HuH-7.5 (cell line): ENCODE results near the gene PACC1.
A peak's percentile ranks its signal among the peaks of the same experiment; 100 is the strongest.

ENCODE experiments used
- DNase-seq: peaks from one replicate; pipeline ENCODE4 v3.0.0; 2011; ENCODE audit warnings: low spot score

Gene PACC1

DNA sequence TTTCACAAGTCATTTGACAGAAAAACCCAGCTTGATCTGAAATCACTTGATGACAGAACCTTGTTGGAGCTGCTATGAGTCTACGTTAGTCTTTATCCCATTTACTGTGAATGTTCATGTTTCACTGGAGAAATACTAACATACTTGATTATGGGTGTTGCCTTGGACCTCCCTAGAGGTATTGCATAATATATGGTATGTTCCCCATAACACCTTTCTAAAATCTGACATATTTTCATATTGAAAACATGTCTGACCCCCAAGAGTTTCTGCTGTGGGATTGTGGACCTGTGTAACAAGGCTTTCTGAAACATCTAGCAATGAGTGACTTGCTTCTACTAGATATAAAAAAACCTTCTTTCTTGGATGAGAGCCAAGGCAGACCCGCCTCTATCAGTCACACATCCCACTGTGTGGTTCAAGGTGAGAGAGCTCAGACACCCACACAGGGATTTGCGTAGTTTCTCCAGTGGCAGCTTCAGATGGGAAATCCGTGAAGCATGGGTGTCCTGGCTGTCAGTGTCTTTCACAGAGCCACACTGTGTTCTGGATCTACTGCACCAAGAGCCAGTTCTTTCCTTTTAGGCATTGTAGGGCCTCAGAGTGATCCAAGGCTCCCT, 22.6 kb upstream of the PACC1 start:
- no peak for DNase-seq

DNA sequence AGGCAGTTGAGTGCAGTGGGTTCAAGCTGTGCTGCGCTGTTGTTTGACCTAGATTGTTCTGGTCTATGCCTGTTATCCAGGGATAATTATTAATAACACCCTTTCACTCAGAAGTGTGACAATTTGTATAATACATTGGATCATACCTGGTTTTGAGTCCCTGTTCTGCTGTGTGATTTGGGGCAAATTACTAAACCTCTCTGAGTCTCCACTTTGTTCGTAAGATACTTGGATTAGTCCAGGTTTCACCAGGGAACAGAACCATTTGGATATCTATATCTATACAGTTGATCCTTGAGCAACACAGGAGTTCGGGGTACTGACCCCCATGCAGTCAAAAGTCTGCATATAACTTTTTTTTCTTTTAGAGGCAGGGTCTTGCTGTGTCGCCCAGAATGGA, 20.3 kb upstream of the PACC1 start:
- no peak for DNase-seq

DNA sequence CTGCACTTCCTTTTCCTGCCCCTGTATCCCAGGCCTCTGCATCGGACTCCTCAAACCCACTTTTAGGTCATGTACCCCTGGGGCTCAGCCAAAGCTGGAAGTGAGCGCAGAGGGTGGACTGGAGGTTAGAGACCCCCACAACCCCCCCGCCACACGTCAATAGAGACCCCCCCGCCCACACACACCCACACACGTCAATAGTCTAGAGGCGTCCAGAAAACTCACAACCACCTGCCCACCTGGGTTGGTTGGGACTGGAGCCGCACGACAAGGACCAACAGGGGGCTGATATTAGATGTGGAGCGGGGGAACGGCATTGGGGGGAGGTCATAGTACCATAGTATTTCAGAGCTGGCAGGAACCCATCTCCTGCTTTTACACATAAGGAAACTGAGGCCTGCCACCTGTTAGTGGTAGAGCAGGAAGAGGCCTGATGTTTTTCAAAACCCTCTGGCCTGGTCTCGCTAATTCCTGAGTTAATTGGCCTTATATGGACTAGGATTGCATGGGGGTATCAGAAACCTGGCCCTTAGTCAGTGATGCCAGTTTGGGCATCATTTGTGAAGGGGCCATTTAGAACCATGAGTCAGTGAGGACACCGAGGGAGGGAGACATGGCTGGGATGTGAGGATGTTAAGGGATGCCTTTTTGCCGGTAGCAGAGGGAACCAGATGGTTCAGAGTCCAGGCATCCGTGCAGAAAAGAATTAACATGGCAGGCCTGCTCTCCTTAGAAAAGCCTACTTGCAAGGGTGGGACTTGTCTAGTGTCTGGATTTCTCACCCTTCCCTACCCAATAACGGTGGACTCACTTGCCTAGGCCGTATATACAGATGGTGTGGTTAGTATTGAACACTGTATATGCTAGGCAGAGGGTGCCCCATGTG, 19.1 kb upstream of the PACC1 start:
- DNase-seq, result no peak

DNA sequence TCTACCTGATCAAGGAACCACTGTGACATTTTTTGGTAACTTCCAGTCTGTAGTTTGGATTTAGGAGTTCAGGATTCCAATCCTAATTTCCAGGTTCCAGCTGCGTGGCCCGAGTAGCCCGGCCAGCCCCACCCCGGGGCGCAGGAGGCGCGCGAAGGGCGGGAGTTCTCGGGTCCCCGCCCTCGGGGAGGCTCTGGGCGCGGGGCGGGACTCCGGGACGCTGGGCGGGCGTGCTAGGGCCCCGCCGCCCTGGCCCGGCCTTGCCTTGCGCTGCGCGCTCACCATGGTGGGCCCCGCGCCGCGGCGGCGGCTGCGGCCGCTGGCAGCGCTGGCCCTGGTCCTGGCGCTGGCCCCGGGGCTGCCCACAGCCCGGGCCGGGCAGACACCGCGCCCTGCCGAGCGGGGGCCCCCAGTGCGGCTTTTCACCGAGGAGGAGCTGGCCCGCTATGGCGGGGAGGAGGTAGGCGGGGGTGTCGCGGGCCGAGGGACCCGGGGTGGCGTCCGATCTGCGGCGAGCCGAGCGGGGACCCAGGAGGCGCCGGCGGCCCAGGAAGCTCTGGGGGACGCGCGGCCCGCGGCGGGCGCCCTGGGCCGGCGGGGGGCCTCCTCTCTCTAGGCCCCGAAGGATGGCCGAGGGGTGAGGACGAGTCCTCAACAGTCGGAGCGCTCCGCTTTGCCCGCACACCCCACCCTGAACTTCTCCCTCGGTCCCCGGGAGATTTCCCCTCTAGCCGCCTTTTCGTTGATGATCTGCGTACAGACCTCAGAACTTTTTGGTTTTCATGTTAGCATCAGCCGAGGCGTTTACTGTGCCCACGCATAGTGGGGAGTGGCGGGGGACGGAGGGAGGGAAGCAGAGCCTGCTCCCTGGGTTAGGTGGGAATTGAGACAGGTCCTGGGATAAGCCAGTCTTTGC, 18.2 kb upstream of the PACC1 start, which contains the start of gene NENF:
Gene NENF, plus strand, starts transcription at position 260 of the 916 bp plus-strand sequence. Its CDS starts 24 bp downstream, at position 284.
- DNase-seq, result peak; percentile 82

DNA sequence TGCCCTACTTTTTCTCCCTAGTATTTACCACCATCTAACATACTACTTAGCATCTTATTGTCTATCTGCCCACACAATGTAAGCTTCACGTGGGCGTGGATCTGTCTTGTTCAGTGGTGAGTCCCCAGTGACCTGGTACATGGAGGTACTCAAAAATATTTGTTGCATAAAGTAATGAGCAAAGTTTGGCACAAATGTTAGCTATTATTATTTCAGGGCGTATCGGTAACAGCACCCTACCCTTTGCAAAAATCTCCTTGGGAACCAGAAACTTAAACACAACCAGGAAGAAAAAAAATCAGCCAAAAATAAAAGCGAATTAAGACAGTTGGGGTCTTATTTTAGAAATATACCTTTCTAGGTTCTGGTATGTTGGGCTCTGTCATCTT, 17.6 kb upstream of the PACC1 start:
- DNase-seq, result no peak

DNA sequence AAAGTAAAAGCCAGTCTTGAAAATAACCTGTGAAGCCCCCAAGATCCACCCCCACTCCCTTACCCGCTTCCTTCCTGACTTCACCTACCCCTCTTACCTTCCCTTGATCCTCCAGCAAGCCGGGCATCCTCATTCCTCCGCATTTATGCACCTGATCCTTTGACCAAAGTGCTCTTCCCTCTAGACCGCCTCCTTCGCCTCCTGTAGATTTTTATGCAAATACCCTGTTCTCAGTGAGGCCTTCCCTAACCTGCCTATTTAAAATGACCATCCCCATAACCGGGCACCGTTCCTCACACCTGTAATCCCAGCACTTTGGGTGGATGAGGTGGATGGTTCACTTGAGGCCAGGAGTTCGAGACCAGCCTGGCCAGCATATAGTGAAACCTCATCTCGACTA, 17.0 kb upstream of the PACC1 start:
- no peak for DNase-seq

DNA sequence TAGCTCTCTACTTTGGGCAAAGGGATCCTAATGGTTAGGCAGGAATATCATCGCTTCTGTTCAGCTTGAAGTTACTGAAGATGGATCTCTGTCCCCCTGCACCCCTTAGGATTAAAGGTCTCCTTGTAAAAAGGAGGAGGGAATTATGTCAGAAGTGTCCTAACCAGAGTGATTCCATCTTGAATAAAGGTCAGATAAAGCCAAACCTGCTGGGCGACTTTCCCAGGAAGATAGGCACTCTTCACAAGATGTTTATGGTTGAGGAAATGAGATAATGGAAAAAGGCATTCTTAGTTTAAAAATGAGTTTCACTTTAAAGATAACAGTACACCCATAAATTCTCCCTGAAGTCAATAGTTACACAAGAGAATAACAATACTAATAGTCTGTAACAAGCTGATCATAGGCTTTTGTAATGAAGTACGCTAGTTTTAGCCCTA, 16.3 kb upstream of the PACC1 start:
- no peak for DNase-seq

DNA sequence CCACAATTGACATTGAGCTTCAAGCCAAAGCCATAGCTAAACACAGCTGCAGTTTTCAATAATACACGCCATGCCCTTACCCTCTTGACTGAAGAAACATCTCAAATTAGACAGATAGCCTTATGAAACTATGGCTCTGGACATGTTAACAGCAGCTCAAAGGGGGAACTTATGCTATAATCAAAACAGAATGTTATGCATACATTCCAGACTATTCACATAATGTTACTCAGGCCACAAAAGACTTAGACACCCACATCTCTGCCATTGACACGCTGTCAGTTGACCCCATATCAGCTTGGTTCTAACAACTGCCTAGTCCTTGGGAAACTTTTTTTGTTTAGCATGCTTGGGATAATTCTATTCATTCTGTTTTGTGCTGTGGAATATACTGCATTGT, 15.7 kb upstream of the PACC1 start:
- DNase-seq, result no peak

DNA sequence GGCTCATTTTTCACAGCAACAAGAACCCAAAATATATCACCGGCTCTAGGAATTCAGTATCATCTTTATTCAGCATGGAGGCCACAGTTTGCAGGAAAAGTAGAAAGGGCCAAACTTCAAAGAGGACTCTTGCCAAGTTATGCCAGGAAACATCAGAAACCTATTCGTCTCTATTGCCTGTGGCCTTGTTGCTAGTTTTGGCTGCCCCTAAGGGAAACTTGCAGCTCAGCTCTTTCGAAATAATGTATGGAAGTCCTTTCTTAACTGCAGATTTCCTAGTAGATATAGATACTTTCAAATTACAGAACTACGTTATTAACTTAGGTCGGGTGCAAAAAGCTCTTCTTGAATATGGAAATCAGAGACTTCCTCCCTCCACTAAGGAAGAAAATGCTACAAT, 13.8 kb upstream of the PACC1 start:
- no peak for DNase-seq

DNA sequence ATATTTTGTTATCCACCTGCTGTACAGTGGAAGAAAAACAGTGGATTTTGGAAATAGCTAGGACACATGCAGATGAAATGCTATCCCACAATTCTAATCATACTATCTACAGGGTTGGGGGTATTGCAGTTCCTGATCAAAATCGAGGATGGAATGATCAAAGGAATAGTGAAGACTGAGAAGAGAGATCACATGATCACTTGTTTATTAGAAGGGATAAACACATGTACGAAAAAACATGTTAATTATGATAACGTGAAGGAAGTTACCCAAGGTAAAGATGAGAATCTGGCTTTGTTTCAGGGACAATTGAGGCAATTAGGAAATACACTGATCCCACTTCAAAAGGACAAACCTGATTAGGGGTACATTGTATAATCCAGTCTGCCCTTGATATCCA, 9.2 kb upstream of the PACC1 start:
- no peak for DNase-seq

DNA sequence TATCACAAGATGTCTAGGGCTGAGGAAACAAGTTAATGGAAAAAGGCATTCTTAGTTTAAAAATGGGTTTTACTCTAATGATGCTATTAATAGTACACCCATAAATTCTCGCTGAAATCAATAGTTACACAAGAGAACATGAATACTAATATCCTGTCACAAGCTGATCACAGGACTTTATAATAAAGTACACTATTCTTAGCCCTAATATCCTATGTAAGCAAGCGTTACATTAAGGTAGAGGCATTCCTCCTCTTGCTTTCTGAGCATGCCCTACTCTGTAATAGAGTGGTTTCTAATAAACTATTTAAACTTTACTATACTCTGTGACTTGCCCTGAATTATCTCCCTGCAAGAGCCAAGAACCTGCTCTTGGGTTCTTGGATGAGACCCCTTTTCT, 6.5 kb upstream of the PACC1 start:
- DNase-seq, result no peak

DNA sequence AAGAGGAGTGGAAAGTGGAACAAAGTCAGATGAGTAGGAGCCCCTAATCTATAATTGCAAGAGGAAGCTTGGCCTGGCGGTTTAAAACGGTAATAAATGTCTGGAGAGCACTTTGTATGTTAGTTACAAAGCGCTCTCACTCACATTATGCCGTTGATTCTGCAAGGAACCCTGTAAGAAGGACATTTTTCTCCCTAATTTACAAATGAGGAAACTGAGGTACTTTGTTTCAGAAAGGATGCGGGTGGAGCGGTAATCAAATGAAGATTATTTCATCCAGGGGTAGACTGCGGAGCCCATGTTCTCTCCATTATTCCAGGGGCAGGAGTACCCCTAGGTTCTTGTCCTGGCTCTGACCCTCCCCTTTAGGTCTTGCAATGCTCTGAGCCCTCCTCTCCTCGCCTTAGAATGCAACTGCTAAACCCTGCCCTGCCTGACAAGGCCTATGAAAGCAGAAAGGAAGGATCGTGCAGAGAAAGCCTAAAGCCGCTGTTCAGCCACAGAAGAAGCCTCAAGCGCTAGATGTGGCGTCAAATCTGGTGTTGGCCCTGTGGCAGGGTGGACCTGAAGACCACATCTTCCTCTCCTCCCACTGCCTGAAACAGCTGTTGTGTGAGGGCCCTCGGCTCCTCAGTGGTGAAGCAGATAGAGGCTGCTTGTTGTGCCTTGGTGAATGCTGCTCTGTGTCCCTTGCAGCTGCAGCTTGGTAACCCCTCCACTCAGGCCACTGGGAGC, 588 bp upstream of the PACC1 start:
- no peak for DNase-seq

DNA sequence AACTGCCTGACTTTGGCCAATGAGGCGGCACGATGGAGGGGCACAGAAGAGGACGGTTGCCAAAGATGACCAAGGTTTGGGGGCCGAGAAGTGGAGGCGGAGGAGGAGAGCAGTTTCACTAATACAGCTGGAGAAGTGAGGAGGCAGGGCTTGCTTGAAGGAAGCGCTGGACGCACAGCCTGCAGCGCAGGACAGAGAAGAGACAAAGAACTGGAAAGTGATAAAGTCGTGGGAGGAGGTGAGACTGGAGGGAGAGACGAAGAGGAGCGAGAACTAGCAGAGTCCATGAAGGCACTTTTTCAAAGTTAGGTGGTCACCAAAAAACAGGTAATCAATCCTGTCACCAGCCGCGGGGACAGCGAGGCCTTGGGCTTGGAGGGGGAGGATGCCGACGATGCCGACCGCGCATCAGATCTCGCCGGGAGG, 771 bp downstream of the PACC1 start:
- peak; percentile 27 for DNase-seq

DNA sequence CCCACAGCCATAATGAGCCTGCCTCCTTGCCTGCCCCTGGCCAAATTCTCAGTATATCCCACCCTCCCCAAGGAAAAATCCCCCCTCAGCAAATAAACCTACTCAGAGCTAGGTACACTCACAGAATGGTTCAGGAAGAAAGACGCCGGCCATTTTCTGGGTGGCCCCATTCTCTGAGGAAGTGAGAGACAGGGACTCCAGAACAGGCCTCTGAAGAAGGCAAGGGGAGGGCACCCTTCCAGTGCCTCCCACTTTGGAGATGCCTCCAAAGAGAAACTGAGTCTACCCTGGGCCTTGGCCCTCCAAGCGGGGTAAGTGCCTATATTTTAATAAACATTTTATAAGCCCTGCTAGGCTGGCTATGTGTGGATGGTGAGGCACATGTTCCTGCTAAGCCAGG, 2.3 kb downstream of the PACC1 start:
- no peak for DNase-seq

DNA sequence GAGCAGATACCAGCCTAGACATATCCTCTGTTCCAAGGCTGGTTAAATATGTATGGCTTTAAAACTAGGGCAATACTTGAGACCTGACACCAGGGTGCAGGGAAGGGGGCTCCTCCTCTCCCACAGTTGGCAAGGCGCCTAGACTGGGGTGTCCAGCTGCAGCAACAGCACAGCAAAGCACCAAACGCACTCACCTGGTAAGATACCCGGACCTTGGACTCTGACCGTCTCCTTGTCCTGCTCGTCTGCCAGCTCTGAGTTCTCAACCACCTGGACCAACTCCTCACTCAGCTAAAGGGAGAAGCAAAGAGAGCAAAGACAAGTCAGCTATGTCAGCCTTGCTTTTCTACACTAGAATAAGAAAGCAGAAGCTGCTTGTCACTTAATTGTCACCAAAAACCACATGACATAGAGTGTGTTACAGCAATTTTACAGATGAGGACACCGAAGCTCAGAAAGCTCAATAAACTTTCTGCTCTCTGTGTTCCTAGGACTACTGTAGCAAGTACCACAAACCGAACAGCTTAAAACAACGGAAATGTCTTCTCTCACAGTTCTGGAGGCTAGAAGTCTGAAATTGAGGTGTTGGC, 4.4 kb downstream of the PACC1 start:
- DNase-seq, result no peak

DNA sequence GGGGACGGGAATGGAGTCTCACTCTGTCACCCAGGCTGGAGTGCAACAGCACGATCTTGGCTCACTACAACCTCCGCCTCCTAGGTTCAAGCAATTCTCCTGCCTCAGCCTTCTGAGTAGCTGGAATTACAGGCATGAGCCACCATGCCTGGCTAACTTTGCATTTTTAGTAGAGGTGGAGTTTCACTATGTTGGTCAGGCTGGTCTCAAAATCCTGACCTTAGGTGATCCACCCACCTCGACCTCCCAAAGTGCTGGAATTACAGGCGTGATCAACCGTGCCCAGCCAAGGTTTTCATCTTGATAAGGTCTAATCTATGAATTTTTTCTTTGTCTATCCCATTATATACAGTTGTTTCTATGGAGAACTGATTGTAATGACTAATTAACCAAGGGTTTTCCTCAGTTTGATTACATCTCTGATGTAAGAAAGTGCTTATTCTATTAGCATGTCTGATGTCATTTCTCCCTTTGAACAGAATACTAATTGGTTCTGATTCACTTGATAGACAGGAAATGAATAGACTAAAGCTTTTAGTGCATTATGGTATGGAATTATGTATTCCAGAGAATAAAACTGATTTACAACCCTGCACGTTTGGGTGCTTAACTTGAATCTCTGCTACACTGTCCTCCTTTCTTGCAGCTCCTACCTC, 11.9 kb downstream of the PACC1 start:
- DNase-seq, result no peak

DNA sequence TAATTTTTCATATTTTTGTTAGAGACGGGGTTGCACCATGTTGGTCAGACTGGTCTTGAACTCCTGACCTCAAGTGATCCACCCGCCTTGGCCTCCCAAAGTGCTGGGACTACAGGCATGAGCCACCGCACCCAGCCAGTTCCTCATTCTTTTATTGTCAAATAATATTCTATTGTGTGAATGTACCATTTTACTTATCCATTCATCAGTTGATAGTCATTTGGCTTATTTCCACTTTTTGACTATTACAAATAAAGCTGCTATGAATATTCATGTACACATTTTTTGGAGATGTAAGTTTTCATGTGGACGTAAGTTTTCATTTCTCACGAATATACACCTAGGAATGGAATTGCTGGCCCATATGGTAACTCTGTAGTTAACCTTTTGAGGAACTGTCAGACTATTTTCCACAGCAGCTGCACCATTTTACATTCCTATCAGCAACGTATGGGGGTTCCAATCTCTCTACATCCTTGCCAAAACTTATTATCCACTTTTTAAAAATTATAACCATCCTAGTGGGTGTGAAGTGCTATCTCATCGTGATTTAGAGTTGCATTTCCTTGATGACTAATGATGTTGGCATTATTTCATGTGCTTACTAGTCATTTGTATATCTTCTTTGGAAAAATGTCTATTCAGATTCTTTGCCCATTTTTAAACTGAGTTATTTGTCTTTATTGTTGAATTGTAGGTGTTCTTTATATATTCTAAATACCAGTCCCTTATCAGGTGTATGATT, 12.7 kb downstream of the PACC1 start:
- no peak for DNase-seq

DNA sequence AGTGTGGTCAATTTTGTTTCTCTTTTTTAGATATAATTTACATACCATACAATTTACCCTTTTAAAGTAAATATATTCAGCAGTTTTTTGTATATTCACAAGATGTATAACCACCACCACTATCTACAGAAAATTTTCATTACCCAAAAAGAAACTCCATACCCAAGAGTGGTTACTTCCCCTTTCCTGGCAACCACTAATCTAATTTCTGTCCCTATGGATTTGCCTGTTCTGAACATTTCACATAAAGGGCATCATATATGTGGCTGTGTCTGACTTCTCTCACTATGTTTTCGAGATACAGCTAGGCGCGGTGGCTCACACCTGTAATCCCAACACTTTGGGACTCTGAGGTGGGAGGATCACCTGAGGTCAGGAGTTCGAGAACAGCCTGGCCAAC, 13.6 kb downstream of the PACC1 start:
- DNase-seq, result no peak

DNA sequence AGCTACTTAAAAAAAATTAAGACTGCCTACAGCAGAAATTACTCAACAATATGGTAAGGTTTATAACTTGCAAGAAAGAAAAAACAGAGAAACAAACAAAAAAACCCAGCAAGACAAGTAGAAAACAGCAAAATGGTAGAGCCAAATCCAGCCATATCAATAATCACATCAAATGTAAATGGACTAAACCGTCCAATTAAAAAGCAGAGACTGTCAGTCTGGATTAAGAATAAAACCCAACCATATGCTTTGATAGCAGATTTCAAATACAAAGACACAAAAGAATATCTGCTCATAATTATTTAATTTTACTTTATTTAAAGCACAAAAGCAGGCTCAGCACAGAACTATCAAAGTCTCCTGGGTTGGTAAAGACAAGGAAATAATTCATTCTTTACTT, 17.5 kb downstream of the PACC1 start:
- no peak for DNase-seq

DNA sequence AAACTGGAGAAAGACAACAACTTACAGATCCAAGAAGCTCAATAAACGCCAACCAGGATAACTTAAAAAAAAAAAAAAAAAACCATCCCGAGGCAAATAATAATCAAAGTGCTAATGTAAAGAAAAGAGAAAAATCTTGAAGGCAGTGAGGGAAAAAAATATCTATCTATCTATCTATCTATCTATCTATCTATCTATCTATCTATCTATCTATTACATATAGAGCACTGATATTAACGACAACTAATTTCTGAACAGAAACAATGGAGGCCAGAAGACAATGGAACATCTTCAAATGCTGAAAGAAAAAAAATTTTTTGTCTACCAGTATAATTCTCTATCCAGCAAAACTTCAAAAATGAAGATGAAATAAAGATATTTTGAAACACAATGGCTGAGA, 18.0 kb downstream of the PACC1 start:
- no peak for DNase-seq
